HepG2 (cell line): ENCODE data around the gene SIT1. TPM values are rescaled to one million over a fixed set of nuclear protein-coding genes. Genes with fewer than 3 reads are reported as not detected.

Source experiments
- AHR ChIP-seq: IDR thresholded peaks from 2 replicates; pipeline ENCODE4 v1.6.1; 2018; ENCODE audit warnings: missing genetic modification reagents, missing compliant biosample characterization
- BRD4 ChIP-seq: sonication (generic); formaldehyde crosslinking; IDR thresholded peaks from 2 replicates; pipeline ENCODE4 v1.4.0; 2020; ENCODE audit warnings: missing genetic modification reagents
- ELF4 ChIP-seq: sonication (generic); formaldehyde crosslinking; IDR thresholded peaks from 2 replicates; pipeline ENCODE4 v1.5.0; 2020; ENCODE audit warnings: missing genetic modification reagents, mild to moderate bottlenecking, moderate library complexity, borderline replicate concordance
- JDP2 ChIP-seq: sonication (generic); formaldehyde crosslinking; IDR thresholded peaks from 2 replicates; pipeline ENCODE4 v1.8.1; 2022; ENCODE audit warnings: missing genetic modification reagents, borderline replicate concordance
- PPARG ChIP-seq: conservative IDR thresholded peaks from 2 replicates; pipeline ENCODE4 v1.6.1; 2016; ENCODE audit warnings: missing biosample characterization, missing genetic modification reagents
- TEAD3 ChIP-seq: optimal IDR thresholded peaks from 2 replicates; pipeline ENCODE3; 2016; ENCODE audit warnings: borderline replicate concordance
- ZNF549 ChIP-seq: sonication (generic); formaldehyde crosslinking; IDR thresholded peaks from 2 replicates; pipeline ENCODE4 v1.5.0; 2020; ENCODE audit warnings: missing genetic modification reagents
- ZNF569 ChIP-seq: sonication (generic); formaldehyde crosslinking; IDR thresholded peaks from 2 replicates; pipeline ENCODE4 v1.5.0; 2020; ENCODE audit warnings: mild to moderate bottlenecking, missing genetic modification reagents, moderate library complexity, borderline replicate concordance
- ZNF75D ChIP-seq: sonication (generic); formaldehyde crosslinking; IDR thresholded peaks from 2 replicates; pipeline ENCODE4 v1.8.1; 2023; ENCODE audit warnings: missing genetic modification reagents, mild to moderate bottlenecking, borderline replicate concordance
- polyA plus RNA-seq, 8 experiments: library from polyadenylated mRNA; depleted of rRNA in 3 of 8; stranded (reverse) in 7 of 8; unstranded in 1 of 8; fragments of >200 nt; fragmentation: Illumina TruSeq in 4 of 8; extraction: Trizol in 4 of 8; gene quantifications; 2 replicates each; pipeline versions ENCODE4 v1.2.1 to v1.2.3, GENCODE V29; 2011 to 2016; ENCODE audit warnings: low read depth in 4 of 8, missing spikeins in 1 of 8, mixed read lengths in 1 of 8; ENCODE audit not compliant: insufficient read depth in 1 of 8
- total RNA-seq, 5 experiments: library from RNA; depleted of rRNA; stranded (reverse); fragments of >200 nt; fragmentation: Illumina TruSeq; extraction: Trizol; gene quantifications; 2 replicates each; pipeline ENCODE4 v1.2.3, GENCODE V29; 2016; ENCODE audit warnings: low read depth in 1 of 5
- TF ChIP-seq, protein P1 (sequence below): sonication (generic); formaldehyde crosslinking; IDR thresholded peaks from 2 replicates; pipeline ENCODE4 v1.4.0; 2020; ENCODE audit warnings: low read depth, missing genetic modification reagents
- TF ChIP-seq, protein P2 (sequence below): IDR thresholded peaks from 2 replicates; pipeline ENCODE4 v1.6.1; 2016; ENCODE audit warnings: mild to moderate bottlenecking, missing biosample characterization, missing genetic modification reagents
- TF ChIP-seq, protein P3 (sequence below): sonication (generic); formaldehyde crosslinking; IDR thresholded peaks from 2 replicates; pipeline ENCODE4 v1.8.1; 2023; ENCODE audit warnings: missing genetic modification reagents, mild to moderate bottlenecking, borderline replicate concordance
- TF ChIP-seq, protein P4 (sequence below): sonication (generic); formaldehyde crosslinking; IDR thresholded peaks from 2 replicates; pipeline ENCODE4 v1.5.1; 2020; ENCODE audit warnings: missing genetic modification reagents, mild to moderate bottlenecking, borderline replicate concordance
- TF ChIP-seq, protein P5 (sequence below): sonication (generic); formaldehyde crosslinking; IDR thresholded peaks from 2 replicates; pipeline ENCODE4 v1.5.0; 2020; ENCODE audit warnings: mild to moderate bottlenecking, missing genetic modification reagents
- TF ChIP-seq, protein P6 (sequence below): IDR thresholded peaks from 2 replicates; pipeline ENCODE4 v1.6.1; 2012; ENCODE audit warnings: low read depth, low read length, improper control_type of control experiment

SIT1 gene
- total and polyA plus RNA-seq, 2 of the 13 experiments (the other 11 are each of a cell fraction or from before 2014, with no cell fraction given): 0.09 to 6.7 TPM

DNA sequence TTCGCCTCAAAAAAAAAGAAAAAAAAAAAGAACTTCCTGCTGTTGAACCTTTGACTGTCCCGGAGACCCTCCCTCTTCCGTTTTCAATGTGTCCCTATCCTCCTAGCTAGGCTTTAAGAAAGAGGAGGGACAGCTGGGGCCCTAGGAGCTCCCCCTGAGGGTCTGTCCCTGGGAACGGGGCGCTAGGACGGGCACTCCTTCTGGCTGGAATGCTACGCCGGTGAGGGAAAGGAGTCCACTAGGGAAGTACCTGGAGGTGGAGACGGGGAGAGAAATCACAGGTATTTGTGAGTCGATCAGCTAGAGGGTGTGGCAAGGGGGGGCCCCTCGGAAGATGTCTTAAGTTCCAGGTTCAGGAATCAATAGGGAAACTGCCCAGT lies 4.6 kb downstream of the SIT1 start (continued):
- TF ChIP-seq, protein P1, sequence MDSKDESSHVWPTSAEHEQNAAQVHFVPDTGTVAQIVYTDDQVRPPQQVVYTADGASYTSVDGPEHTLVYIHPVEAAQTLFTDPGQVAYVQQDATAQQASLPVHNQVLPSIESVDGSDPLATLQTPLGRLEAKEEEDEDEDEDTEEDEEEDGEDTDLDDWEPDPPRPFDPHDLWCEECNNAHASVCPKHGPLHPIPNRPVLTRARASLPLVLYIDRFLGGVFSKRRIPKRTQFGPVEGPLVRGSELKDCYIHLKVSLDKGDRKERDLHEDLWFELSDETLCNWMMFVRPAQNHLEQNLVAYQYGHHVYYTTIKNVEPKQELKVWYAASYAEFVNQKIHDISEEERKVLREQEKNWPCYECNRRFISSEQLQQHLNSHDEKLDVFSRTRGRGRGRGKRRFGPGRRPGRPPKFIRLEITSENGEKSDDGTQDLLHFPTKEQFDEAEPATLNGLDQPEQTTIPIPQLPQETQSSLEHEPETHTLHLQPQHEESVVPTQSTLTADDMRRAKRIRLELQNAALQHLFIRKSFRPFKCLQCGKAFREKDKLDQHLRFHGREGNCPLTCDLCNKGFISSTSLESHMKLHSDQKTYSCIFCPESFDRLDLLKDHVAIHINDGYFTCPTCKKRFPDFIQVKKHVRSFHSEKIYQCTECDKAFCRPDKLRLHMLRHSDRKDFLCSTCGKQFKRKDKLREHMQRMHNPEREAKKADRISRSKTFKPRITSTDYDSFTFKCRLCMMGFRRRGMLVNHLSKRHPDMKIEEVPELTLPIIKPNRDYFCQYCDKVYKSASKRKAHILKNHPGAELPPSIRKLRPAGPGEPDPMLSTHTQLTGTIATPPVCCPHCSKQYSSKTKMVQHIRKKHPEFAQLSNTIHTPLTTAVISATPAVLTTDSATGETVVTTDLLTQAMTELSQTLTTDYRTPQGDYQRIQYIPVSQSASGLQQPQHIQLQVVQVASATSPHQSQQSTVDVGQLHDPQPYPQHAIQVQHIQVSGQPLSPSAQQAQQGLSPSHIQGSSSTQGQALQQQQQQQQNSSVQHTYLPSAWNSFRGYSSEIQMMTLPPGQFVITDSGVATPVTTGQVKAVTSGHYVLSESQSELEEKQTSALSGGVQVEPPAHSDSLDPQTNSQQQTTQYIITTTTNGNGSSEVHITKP (CRISPR knock-in tag): no peak
- TF ChIP-seq TEAD3 (CRISPR knock-in tag) (peak; percentile 89), AHR (no peak), ZNF549 (no peak), ZNF75D (CRISPR knock-in tag) (no peak), JDP2 (CRISPR knock-in tag) (no peak), BRD4 (CRISPR knock-in tag) (no peak), ZNF569 (CRISPR knock-in tag) (no peak), PPARG (no peak), ELF4 (peak; percentile 75; the same call in 1 of the 2 replicates)
- TF ChIP-seq, protein P2, sequence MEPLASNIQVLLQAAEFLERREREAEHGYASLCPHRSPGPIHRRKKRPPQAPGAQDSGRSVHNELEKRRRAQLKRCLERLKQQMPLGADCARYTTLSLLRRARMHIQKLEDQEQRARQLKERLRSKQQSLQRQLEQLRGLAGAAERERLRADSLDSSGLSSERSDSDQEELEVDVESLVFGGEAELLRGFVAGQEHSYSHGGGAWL (CRISPR knock-in tag): no peak
- TF ChIP-seq, protein P3, sequence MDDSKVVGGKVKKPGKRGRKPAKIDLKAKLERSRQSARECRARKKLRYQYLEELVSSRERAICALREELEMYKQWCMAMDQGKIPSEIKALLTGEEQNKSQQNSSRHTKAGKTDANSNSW (CRISPR knock-in tag): no peak
- TF ChIP-seq, protein P4, sequence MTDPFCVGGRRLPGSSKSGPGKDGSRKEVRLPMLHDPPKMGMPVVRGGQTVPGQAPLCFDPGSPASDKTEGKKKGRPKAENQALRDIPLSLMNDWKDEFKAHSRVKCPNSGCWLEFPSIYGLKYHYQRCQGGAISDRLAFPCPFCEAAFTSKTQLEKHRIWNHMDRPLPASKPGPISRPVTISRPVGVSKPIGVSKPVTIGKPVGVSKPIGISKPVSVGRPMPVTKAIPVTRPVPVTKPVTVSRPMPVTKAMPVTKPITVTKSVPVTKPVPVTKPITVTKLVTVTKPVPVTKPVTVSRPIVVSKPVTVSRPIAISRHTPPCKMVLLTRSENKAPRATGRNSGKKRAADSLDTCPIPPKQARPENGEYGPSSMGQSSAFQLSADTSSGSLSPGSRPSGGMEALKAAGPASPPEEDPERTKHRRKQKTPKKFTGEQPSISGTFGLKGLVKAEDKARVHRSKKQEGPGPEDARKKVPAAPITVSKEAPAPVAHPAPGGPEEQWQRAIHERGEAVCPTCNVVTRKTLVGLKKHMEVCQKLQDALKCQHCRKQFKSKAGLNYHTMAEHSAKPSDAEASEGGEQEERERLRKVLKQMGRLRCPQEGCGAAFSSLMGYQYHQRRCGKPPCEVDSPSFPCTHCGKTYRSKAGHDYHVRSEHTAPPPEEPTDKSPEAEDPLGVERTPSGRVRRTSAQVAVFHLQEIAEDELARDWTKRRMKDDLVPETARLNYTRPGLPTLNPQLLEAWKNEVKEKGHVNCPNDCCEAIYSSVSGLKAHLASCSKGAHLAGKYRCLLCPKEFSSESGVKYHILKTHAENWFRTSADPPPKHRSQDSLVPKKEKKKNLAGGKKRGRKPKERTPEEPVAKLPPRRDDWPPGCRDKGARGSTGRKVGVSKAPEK (CRISPR knock-in tag): no peak
- TF ChIP-seq, protein P5, sequence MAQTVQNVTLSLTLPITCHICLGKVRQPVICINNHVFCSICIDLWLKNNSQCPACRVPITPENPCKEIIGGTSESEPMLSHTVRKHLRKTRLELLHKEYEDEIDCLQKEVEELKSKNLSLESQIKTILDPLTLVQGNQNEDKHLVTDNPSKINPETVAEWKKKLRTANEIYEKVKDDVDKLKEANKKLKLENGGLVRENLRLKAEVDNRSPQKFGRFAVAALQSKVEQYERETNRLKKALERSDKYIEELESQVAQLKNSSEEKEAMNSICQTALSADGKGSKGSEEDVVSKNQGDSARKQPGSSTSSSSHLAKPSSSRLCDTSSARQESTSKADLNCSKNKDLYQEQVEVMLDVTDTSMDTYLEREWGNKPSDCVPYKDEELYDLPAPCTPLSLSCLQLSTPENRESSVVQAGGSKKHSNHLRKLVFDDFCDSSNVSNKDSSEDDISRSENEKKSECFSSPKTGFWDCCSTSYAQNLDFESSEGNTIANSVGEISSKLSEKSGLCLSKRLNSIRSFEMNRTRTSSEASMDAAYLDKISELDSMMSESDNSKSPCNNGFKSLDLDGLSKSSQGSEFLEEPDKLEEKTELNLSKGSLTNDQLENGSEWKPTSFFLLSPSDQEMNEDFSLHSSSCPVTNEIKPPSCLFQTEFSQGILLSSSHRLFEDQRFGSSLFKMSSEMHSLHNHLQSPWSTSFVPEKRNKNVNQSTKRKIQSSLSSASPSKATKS (CRISPR knock-in tag): 0 out of 2 replicates have a peak, but pooled peaks have one; percentile 25
- TF ChIP-seq, protein P6, sequence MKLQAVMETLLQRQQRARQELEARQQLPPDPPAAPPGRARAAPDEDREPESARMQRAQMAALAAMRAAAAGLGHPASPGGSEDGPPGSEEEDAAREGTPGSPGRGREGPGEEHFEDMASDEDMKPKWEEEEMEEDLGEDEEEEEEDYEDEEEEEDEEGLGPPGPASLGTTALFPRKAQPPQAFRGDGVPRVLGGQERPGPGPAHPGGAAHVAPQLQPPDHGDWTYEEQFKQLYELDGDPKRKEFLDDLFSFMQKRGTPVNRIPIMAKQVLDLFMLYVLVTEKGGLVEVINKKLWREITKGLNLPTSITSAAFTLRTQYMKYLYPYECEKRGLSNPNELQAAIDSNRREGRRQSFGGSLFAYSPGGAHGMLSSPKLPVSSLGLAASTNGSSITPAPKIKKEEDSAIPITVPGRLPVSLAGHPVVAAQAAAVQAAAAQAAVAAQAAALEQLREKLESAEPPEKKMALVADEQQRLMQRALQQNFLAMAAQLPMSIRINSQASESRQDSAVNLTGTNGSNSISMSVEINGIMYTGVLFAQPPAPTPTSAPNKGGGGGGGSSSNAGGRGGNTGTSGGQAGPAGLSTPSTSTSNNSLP: no peak
